ENCODE data around the gene DTX3L. TPM values are rescaled to one million over a fixed set of nuclear protein-coding genes. Genes with fewer than 3 reads are reported as not detected.

DTX3L gene
- total and polyA plus RNA-seq, 9 donors: 9.8 to 34.0 (median 23.3) TPM

- H3K4me1 ChIP-seq (ENCODE audit: insufficient read depth): no peaks in the 10 kb centered on the region
- TF ChIP-seq EP300 (IDR thresholded peaks at IDR 0.05): no peak
- no peaks in the 10 kb centered on the region for H3K27me3 ChIP-seq
- DNase-seq: no peak
- H3K27ac ChIP-seq: no peak overlapping the region
- H3K4me3 ChIP-seq: no peak overlapping the region
- WGBS, 3 donors: 81 to 90% (median 84%) methylated on average over 2 of the region's 2 CpGs
- intact Hi-C loops (cut with DNase I): no loop called here
- no peaks in the 10 kb centered on the region for H3K9me3 ChIP-seq
- no peaks in the 10 kb centered on the region for H3K36me3 ChIP-seq
These were observed 38.9 kb downstream of the DTX3L start for GRCh38 chr3:122603056-122603455.

DNA sequence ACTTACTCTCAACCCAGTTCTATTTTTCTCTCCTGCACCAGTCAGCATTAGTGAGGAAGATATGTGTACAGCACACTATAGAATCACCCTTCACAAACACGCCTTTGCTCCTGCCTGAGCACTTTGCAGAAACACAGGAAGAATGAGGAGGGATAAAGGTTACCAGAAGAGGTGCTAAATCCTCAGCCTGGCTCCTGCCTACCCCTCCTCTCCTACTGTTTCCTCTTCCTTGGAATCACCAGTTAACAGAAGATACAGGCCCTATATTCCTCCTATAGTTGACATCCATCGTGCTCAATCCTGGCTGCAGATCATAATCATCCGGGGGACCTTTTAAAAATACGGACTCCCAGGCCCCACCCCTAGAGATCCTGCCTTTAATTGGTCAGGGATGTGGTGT is 42.2 kb downstream of the DTX3L start:
- Histone ChIP-seq H3K4me3 (no peak overlapping the region), H3K4me1 (ENCODE audit: insufficient read depth) (no peaks in the 10 kb centered on the region), H3K27me3 (no peaks in the 10 kb centered on the region), H3K36me3 (no peaks in the 10 kb centered on the region), H3K9me3 (no peaks in the 10 kb centered on the region), H3K27ac (no peak overlapping the region)
- intact Hi-C loops (cut with DNase I): no loop called here
- 51 to 55% (median 54%) methylated on average over 4 of the region's 4 CpGs for WGBS, 3 donors
- DNase-seq: no peak
- TF ChIP-seq, protein P1, sequence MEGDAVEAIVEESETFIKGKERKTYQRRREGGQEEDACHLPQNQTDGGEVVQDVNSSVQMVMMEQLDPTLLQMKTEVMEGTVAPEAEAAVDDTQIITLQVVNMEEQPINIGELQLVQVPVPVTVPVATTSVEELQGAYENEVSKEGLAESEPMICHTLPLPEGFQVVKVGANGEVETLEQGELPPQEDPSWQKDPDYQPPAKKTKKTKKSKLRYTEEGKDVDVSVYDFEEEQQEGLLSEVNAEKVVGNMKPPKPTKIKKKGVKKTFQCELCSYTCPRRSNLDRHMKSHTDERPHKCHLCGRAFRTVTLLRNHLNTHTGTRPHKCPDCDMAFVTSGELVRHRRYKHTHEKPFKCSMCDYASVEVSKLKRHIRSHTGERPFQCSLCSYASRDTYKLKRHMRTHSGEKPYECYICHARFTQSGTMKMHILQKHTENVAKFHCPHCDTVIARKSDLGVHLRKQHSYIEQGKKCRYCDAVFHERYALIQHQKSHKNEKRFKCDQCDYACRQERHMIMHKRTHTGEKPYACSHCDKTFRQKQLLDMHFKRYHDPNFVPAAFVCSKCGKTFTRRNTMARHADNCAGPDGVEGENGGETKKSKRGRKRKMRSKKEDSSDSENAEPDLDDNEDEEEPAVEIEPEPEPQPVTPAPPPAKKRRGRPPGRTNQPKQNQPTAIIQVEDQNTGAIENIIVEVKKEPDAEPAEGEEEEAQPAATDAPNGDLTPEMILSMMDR (IDR thresholded peaks at IDR 0.05): no peak
- TF ChIP-seq EP300 (IDR thresholded peaks at IDR 0.05) (no peak), POLR2A (IDR thresholded peaks at IDR 0.05) (no peak)

GRCh38 chr3:122608916-122609315 is 44.8 kb downstream of the DTX3L start:
- H3K4me3 ChIP-seq: no peak overlapping the region
- no peak for DNase-seq
- H3K36me3 ChIP-seq: no peaks in the 10 kb centered on the region
- no peaks in the 10 kb centered on the region for H3K9me3 ChIP-seq
- intact Hi-C loops (cut with DNase I): no loop called here
- TF ChIP-seq EP300 (IDR thresholded peaks at IDR 0.05) (no peak), POLR2A (IDR thresholded peaks at IDR 0.05) (no peak)
- TF ChIP-seq, protein P1 (IDR thresholded peaks at IDR 0.05): no peak
- H3K27me3 ChIP-seq: no peaks in the 10 kb centered on the region
- no peaks in the 10 kb centered on the region for H3K4me1 ChIP-seq (ENCODE audit: insufficient read depth)
- 94 to 97% (median 96%) methylated on average over 1 of the region's 1 CpG for WGBS, 3 donors
- H3K27ac ChIP-seq: no peak overlapping the region

- Histone ChIP-seq H3K27me3 (no peaks in the 10 kb centered on the region), H3K9me3 (no peaks in the 10 kb centered on the region), H3K4me3 (no peak overlapping the region), H3K4me1 (ENCODE audit: insufficient read depth) (no peaks in the 10 kb centered on the region), H3K36me3 (no peaks in the 10 kb centered on the region), H3K27ac (no peak overlapping the region)
- DNase-seq: no peak
- intact Hi-C loops (cut with DNase I): no loop called here
- 68 to 78% (median 76%) methylated on average over 7 of the region's 7 CpGs for WGBS, 3 donors
- TF ChIP-seq EP300 (IDR thresholded peaks at IDR 0.05) (no peak), POLR2A (IDR thresholded peaks at IDR 0.05) (no peak)
- TF ChIP-seq, protein P1 (IDR thresholded peaks at IDR 0.05): no peak
These were observed 45.8 kb downstream of the DTX3L start for GRCh38 chr3:122609798-122610559.

DNA sequence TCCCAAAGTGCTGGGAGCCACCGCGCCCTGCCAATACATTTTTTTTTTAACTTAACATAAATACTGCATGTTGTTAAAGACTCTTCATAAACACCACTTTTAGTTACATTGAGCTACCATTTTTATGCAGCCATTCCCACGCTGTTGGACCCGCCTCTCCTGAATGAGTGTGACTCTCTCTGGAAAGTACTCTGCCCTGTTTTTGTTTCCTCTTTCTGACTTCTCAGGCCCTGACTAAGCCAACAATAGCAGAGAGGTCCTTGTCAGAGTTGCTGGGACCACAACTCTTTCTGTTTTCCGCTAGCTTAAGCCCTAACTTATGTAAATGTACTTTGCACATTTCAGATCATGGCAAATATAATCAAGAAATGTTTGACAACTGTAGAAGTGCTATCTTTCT is 48.6 kb downstream of the DTX3L start:
- Histone ChIP-seq H3K4me3 (no peak overlapping the region), H3K4me1 (ENCODE audit: insufficient read depth) (no peaks in the 10 kb centered on the region), H3K36me3 (no peaks in the 10 kb centered on the region), H3K27ac (no peak overlapping the region), H3K27me3 (no peaks in the 10 kb centered on the region), H3K9me3 (no peaks in the 10 kb centered on the region)
- WGBS, 3 donors: 94 to 98% (median 94%) methylated on average over 5 of the region's 5 CpGs
- intact Hi-C loops (cut with DNase I): no loop called here
- TF ChIP-seq EP300 (IDR thresholded peaks at IDR 0.05) (no peak), POLR2A (IDR thresholded peaks at IDR 0.05) (no peak)
- TF ChIP-seq, protein P1 (IDR thresholded peaks at IDR 0.05): no peak
- no peak for DNase-seq
